OCI-LY3 (cell line): Measurements from ENCODE around the gene ACSS1.

Experiments used
- H2AFZ ChIP-seq: fragments of 200-600, 300-600 bp; shearing (Covaris generic); 2 replicates; pipeline ENCODE4 v1.6.0; 2014; ENCODE audit warnings: antibody characterized with exemption, low read depth, low read length
- H3K27ac ChIP-seq: fragments of 200-600, 300-600 bp; sonication (generic); 2 replicates; pipeline ENCODE4 v1.5.1; 2014; ENCODE audit warnings: mild to moderate bottlenecking, low read length, moderate library complexity, mixed read lengths
- H3K27me3 ChIP-seq: fragments of 200-600, 300-600 bp; sonication (generic); 2 replicates; pipeline ENCODE4 v1.6.1; 2014; ENCODE audit warnings: low read depth, low read length, mixed read lengths
- H3K36me3 ChIP-seq: fragments of 200-600, 300-600 bp; sonication (generic); replicated peaks from 2 replicates; pipeline ENCODE3; 2014; ENCODE audit warnings: low read depth, low read length, mixed read lengths
- H3K4me1 ChIP-seq: fragments of 300-600, 200-600 bp; sonication (generic); 2 replicates; pipeline ENCODE4 v1.6.1; 2014; ENCODE audit warnings: low read length, mixed read lengths
- H3K4me2 ChIP-seq: fragments of 200-600, 300-600 bp; sonication (generic); 2 replicates; pipeline ENCODE4 v1.6.1; 2014; ENCODE audit warnings: low read length, mixed read lengths
- H3K4me3 ChIP-seq: fragments of 300-600, 200-600 bp; sonication (generic); 2 replicates; pipeline ENCODE4 v1.5.1; 2014; ENCODE audit warnings: antibody characterized with exemption, mild to moderate bottlenecking, low read length, moderate library complexity
- H3K79me2 ChIP-seq: fragments of 300-600, 200-600 bp; shearing (Covaris generic); 2 replicates; pipeline ENCODE4 v1.6.1; 2014; ENCODE audit warnings: mild to moderate bottlenecking, low read length, mixed read lengths
- H3K9ac ChIP-seq: fragments of 300-600, 200-600 bp; shearing (Covaris generic); 2 replicates; pipeline ENCODE4 v1.6.0; 2014; ENCODE audit warnings: mild to moderate bottlenecking, low read length, moderate library complexity
- H3K9me3 ChIP-seq: fragments of 200-600, 300-600 bp; shearing (Covaris generic); 2 replicates; pipeline ENCODE4 v1.6.1; 2014; ENCODE audit warnings: low read length, mixed read lengths; ENCODE audit not compliant: insufficient read depth
- H4K20me1 ChIP-seq: fragments of 200-600, 300-600 bp; sonication (generic); 2 replicates; pipeline ENCODE4 v1.6.1; 2016; ENCODE audit warnings: low read length, mixed read lengths; ENCODE audit not compliant: insufficient read depth
- CTCF ChIP-seq: fragments of 200-600, 300-600 bp; sonication (generic); IDR thresholded peaks from 2 replicates; pipeline ENCODE4 v1.5.1; 2014; ENCODE audit warnings: antibody characterized with exemption, low read length, low read depth
- EZH2phosphoT487 ChIP-seq: fragments of 200-600 bp; shearing (Covaris generic); IDR thresholded peaks from 2 replicates; pipeline ENCODE4 v1.6.1; 2018; ENCODE audit warnings: antibody characterized with exemption, mixed run types, low read depth

Gene ACSS1

GRCh38 chr20:24960861-24961260 is 97.1 kb downstream of the ACSS1 start:
- Histone ChIP-seq H3K9ac (no peak overlapping the region), H3K36me3 (peaks cover 20% of the 10 kb centered on the region), H2AFZ (no peak overlapping the region), H3K4me1 (no peaks in the 10 kb centered on the region), H4K20me1 (no peaks in the 10 kb centered on the region; the same call in 1 of the 2 replicates), H3K27me3 (no peaks in the 10 kb centered on the region), H3K9me3 (no peaks in the 10 kb centered on the region), H3K4me2 (no peak overlapping the region), H3K27ac (no peak overlapping the region), H3K79me2 (no peaks in the 10 kb centered on the region), H3K4me3 (no peak overlapping the region)
- TF ChIP-seq EZH2phosphoT487 (no peak), CTCF (no peak)

- no peak for TF ChIP-seq EZH2phosphoT487
- TF ChIP-seq CTCF = no peak
- Histone ChIP-seq H3K36me3 (peaks cover 17% of the 10 kb centered on the region), H3K4me2 (no peak overlapping the region), H3K4me3 (no peak overlapping the region), H4K20me1 (no peaks in the 10 kb centered on the region; the same call in 1 of the 2 replicates), H3K9me3 (no peaks in the 10 kb centered on the region), H2AFZ (no peak overlapping the region), H3K4me1 (peaks cover under 1% of the 10 kb centered on the region; the same call in 1 of the 2 replicates), H3K79me2 (no peaks in the 10 kb centered on the region), H3K9ac (no peak overlapping the region), H3K27me3 (no peaks in the 10 kb centered on the region), H3K27ac (no peak overlapping the region)
Observed at GRCh38 chr20:24960302-24960801, 97.6 kb downstream of the ACSS1 start.

GRCh38 chr20:24959591-24960301 is 98.2 kb downstream of the ACSS1 start:
- peaks cover 13% of the 10 kb centered on the region for H3K36me3 ChIP-seq
- H3K4me3 ChIP-seq = no peak overlapping the region
- no peaks in the 10 kb centered on the region for H3K27me3 ChIP-seq
- H2AFZ ChIP-seq = no peak overlapping the region
- H3K9me3 ChIP-seq = no peaks in the 10 kb centered on the region
- H4K20me1 ChIP-seq = no peaks in the 10 kb centered on the region; the same call in 1 of the 2 replicates
- no peak overlapping the region for H3K27ac ChIP-seq
- no peak overlapping the region for H3K9ac ChIP-seq
- no peaks in the 10 kb centered on the region for H3K79me2 ChIP-seq
- peaks cover 6% of the 10 kb centered on the region for H3K4me1 ChIP-seq
- TF ChIP-seq EZH2phosphoT487 (no peak), CTCF (no peak)
- H3K4me2 ChIP-seq = no peak overlapping the region

- Histone ChIP-seq H3K4me2 (no peak overlapping the region), H4K20me1 (no peaks in the 10 kb centered on the region; the same call in 1 of the 2 replicates), H2AFZ (no peak overlapping the region), H3K9ac (no peak overlapping the region), H3K4me1 (peaks cover 16% of the 10 kb centered on the region), H3K27ac (no peak overlapping the region), H3K27me3 (no peaks in the 10 kb centered on the region), H3K4me3 (no peak overlapping the region), H3K9me3 (no peaks in the 10 kb centered on the region), H3K36me3 (peaks cover 13% of the 10 kb centered on the region), H3K79me2 (no peaks in the 10 kb centered on the region)
- TF ChIP-seq EZH2phosphoT487 = no peak
- TF ChIP-seq CTCF = no peak
Observed at GRCh38 chr20:24958506-24959385, 99.2 kb downstream of the ACSS1 start.
